Activated T-cell treated with anti-CD3 and anti-CD28 coated beads for 4 hours (primary cell): ENCODE measurements around the gene PRDX1.
A peak's percentile ranks its signal among the peaks of the same experiment; 100 is the strongest.

Experiments used
- DNase-seq: peaks from one replicate; pipeline ENCODE4 v3.0.0-alpha.2; 2020

The PRDX1 gene

DNA sequence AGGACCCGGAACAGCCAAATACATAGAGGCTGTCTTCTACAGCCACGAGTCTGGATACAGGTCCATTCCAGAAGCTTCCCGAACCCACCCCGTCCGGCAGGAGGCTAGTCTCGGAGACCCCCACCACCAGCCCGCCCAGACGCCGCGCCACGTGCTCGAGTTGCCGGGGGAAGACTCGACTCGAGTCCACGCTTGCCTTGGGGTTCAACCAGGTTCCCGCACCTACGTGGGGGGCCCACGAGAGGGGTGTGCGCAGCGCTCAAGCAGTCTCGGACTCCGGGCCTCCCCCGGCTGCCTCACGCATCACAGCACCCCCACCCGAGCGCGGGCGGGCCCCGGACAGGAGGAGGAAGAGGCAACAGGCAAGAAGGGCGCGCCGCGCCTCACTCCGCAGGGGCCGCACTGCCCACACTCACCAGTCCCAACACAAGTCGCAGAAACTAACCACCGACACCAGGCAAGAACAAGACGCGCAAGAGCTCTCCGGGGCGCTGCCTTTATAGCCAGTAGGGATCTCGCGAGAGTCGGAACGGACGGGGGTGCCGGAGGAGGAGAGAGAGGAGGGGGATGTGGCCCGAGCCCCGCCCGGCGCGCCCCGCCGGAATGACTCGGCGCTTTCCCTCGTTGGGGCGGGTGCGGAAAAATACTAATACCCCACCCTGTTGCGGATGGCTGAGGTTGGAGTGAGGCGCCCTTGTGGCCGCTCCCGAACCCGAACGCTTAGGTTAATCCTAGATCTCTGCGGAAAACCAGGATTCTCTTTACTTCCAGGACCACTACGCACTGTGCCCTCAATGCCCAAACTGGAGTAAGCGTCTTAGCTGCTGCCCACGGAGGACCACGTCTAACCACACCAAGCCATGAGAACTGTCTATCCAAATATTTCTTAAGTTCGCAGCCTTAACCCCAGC is at the start of gene PRDX1:
Gene PRDX1 (minus strand): TSS at position 472 of the 911 bp plus-strand sequence. CDS start 2,841 bp downstream, outside the sequence.
- DNase-seq: peak; percentile 98

DNA sequence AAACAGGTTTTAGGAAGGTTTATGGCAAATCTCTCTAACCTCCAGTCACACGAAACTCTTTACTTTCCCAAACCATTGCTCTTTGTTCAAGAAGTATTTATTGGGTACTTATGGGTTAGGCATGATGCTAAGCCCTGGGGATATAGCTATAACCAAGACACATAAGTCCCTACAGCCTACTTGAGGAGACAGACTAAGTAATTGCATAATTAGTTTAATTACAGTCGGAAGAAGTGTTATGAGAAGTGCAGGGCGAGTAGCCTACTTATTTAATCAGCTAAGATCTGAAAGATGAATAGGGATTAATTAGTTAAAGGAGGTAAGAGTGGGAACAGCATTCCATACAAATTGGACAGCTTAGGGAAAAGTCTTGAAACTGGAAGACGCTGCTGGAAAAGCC is 48.9 kb upstream of the PRDX1 start:
- DNase-seq: no peak

DNA sequence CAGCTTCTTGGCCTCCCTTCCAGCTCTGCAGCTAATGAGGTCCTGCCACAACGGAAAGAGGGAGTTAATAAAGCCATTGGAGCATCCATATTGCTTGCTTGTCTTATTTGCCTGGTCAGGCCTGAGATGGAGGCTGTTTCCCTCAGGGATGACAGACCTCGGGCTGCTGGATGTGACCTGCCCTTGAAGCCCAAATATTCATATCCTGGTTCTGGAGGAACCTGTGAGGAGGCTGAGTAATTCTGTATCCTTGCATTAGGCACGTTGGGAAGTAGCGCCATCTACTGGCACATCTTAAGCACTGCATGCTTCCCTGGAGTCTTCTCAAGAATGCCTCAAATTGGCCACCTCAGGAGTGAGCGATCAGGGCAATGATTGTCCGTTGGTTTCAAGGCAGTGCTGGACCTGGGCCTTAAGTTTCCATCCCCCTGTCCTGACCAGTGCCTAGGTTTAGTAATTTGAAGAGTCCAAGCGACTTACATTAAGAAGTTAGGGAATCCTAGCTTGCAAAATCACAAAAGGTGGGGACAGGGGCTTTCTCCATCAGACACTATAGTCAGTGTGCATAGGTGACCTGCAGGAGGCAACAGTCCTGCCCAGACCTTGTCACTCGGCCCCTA is 48.4 kb upstream of the PRDX1 start:
- DNase-seq: peak; percentile 64

DNA sequence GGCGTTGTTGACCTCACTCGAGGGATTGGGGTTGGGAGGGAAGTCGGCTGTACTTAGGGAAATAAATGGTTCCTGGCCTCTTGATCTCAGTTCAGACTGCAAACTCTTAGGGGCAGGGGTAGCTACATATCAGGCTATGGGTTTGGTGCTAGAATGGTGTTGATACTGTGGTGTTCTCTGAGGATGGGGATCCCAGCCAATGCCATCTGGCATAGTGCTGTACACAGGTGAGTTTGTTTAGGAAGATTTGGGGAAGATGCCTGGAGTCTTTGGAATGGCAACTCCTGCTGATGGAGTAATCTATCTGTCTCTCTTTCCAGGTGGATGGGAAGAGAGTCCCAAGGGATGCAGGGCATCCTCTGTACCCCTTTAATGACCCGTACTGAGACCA is 47.9 kb upstream of the PRDX1 start:
- DNase-seq: no peak

DNA sequence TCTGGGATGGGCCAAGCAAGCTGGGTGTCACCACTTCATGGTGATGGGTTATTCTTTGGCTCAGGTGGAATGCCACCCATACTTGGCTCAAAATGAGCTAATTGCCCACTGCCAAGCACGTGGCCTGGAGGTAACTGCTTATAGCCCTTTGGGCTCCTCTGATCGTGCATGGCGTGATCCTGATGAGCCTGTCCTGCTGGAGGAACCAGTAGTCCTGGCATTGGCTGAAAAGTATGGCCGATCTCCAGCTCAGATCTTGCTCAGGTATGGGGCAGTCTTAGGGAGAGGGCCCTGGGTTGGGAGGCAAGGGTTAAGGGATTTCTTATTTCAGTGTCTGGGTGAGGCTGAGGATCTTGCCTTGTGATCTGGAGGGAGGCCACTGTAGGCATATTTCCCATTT is 46.7 kb upstream of the PRDX1 start:
- no peak for DNase-seq

DNA sequence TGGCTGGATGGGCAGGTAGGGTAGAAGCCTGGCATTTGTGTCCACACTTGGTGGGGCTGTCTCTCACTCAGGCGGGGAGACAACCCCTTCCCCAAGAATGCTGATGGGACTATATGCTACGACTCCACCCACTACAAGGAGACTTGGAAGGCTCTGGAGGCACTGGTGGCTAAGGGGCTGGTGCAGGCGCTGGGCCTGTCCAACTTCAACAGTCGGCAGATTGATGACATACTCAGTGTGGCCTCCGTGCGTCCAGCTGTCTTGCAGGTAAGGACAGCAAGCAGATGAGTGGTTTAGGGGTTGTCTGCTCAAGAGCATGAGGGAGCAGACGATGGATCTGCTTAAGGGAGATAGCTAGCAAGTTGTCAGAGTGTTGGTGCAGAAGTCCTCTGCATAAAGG is 46.2 kb upstream of the PRDX1 start:
- no peak for DNase-seq

DNA sequence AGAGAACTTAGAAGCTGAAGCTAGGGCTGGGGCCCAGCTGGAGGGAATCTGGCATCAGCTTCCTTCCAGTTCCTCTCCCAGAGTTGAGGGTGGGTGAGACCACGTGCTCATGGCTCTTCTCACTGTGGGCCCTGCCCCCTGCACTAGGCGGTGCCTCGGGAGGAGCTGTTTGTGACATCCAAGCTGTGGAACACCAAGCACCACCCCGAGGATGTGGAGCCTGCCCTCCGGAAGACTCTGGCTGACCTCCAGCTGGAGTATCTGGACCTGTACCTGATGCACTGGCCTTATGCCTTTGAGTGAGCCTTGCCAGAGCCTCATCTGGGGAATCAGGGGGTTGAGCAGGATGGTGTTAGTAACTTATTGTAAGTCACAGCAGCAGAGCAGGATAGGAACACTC is 45.0 kb upstream of the PRDX1 start:
- DNase-seq: no peak

DNA sequence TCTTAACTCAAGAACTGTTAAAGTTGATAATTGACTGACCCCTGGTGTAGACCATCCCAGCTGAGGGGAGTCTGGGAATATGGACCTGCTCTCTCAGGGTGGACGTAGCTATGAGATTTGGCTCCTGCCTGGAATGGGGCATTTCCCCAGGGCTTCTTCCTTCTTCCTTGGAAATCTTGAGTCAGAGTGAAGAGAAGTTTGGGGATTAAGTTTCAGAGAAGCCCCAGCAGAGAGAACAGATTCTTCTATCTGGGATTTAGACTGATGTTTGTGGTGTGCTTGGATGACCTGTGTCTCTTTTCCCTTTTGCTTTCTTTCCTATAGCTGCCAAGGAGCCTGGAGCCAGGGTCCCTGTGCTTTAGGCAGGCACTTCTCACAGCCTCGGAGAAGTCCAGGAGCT is 42.2 kb upstream of the PRDX1 start:
- DNase-seq: no peak

DNA sequence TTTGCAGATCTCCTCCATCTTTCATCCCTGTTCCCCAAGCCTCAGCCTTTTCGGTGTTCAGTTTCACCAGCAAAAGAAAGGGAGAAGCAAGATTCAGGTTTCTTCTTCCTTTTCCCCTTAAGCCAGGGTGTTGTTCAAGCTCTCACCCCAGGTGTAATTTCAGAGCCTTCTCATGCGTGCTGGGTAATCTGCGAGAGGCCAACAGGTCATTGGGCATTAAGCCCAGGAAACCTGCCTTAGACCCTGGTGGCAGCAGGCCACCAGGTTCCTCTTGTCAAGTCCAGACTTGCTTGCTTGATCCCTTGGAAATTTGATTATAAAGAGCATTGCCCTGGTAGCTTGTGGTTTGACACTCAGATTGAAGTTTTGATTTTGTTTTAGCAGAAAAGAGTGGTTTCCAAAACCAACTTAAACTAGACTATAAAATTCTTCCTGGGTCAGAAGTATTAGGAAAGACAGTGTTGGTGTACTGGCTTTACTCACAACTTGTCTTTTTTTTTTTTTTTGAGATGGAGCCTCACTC is 35.8 kb upstream of the PRDX1 start:
- no peak for DNase-seq

DNA sequence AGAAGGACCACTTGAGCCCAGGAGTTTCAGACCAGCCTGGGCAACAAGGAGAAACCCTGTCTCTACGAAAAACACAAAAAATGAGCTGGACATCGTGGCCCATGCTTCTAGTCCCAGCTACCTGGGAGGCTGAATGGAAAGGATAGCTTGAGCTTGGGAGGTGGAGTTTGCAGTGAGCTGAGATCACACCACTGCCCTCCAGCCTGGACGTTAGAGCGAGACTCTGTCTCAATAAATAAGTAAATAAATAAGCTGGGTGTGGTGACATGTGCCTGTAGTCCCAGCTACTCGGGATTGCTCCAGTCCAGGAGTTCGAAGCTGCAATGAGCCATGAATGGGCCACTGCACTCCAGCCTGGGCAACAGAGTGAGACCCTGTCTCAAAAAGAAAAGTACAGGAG is 32.5 kb upstream of the PRDX1 start:
- DNase-seq: no peak

DNA sequence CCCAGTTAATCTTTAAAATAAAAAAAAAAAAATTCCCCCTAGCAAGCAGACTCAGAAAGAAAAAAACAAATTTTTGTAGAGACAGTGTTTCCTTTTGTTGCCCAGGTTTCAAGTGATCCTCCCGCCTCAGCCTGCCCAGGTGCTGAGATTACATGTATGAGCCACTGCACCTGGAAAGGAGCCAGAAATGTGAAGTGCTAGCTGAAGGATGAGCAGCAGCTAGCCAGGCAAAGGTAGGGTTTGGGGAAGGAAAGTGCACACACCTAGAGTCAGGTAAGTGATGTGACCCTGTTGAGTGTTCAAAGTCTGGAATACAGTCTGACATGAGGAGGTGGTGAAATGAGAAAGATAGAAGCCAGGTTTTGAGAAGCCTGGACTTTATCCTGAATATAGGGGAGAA is 30.6 kb upstream of the PRDX1 start:
- no peak for DNase-seq

DNA sequence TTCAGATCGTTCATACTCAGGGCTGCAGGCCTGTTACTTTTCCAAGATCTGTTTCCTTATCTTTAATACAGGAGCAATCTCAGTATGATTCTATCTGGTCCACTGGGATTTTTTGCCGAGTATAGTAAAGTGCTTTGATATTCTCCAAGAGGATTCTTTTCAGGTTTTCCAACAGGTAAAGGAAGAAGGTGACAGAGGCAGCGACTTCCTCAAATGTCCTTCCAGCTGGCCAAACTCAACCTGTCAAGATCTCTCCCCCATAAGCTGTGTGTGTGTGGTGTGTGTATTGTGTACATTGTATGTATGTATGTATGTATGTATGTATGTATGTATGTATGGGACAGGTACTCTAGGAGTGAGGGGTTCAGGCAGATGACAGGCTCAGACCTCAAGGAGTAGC is 30.0 kb upstream of the PRDX1 start:
- DNase-seq: no peak

DNA sequence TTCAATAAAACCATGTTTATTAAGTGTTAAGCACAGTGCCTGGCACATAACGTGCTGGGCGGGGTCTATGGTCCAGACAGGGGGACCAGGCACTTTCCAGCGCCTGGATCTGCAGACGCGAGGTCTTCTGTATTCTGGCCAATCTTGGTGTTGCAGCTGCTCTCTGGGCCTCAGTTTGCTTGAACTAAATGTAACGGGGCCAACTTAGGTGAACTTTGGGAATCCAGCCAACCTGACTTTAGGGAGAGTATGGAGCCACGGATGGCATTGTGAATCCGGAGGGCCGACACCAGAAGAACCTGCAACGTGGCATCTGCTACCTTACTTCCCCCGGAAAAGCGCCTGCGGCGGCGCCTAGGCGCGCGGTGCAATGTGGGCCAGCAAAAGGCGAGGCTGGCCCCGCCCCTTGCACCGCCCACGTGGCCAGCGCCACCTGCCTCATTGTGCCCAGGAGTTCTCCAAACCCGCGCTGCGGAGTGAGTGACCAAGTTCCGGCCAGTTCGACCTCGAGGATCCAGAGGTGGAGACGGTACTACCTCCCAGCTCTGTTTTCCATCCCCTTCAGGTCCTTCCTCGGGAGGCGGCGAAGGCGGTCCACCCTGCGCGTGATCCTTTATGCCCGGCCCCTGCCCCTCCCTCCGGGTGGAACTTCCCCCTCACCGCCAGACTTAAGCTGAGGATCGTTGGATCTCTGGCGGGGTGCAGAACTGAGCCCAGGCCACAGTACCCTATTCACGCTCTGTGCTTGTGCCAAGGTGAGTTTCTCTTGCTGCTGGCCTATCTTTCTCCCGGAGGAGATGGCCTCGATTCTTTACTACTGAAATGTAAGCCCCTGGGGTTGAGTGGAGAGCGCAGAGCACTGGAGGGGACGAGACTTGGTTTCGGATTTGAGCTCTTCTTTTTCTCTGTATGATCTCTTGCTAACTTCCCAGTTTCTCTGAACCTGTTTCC is 29.0 kb upstream of the PRDX1 start, which contains the start of gene AKR1A1:
Gene AKR1A1 (plus strand): TSS at position 426 of the 951 bp plus-strand sequence. CDS start 10,969 bp downstream, outside the sequence.
- DNase-seq: peak; percentile 84

DNA sequence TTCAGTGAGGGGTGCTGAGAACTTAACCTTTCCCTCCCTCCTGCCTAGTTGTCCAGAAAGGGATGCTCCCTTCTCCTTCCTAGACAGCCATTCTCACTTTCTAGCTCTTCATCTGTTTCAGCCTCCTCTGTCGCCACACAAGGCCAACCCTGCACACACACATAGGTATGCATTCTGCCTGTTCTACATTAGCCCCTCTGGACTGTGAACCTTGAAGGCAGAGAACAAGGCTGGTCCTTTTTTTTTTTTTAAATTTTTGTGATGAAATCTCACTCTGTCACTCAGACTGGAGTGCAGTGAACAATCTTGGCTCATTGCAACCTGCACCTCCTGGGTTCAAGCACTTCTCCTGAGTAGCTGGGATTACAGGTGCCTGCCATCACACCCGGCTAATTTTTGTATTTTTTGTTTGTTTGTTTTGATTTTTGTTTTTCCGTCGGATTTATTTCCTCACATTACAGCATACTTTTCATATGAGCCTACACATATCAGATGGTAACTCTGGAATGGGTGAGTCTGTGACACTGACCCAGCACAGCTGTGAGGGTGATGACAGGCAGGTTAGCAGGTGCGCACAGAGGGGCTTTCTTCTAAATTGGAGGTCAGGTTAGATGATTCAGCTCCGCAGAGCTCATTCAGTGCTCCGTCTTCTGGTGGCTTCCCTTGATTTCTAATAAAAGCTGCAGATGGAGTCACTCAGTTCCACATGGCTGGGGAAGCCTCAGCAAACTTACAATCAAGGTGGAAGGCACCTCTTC is 24.0 kb upstream of the PRDX1 start:
- no peak for DNase-seq

DNA sequence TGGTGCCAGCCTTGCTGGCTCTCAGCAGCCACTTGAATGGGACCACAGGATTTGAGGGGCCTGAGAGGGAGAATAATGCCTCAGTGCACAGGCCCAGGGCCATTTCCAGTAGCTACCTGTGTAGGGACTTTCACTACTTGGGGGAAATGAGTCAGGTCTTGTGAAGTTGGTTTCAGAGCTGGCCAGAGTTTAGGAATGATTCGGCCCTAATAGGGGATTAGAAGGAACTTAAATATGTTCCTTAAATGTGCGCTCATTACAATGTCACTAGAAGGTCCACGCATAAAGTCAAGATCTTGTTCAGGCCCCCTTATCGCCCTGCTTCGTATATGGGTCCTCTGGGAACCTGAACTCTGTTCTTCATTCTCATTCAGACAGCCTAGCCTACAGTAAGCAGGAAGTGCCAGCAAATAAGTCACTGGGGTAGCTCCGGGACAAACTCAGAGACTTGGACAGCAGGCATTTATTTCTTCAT is 23.4 kb upstream of the PRDX1 start:
- DNase-seq: no peak

DNA sequence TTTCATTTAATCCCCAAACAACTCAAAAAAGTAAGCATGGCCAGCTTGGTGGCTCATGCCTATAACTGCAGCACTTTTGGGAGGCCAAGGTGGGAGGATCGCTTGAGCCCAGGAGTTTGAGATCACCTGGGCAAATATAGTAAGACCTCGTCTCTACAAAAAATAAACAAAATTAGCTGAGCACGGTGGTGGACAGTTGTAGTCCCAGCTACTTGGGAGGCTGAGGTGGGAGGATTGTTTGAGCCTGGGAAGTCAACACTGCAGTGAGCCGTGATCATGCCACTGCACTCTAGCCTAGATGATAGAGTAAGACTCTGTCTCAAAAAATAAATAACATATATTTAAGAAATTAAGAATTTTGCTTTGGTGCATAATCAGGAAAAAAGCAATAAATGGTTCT is 22.8 kb upstream of the PRDX1 start:
- no peak for DNase-seq

DNA sequence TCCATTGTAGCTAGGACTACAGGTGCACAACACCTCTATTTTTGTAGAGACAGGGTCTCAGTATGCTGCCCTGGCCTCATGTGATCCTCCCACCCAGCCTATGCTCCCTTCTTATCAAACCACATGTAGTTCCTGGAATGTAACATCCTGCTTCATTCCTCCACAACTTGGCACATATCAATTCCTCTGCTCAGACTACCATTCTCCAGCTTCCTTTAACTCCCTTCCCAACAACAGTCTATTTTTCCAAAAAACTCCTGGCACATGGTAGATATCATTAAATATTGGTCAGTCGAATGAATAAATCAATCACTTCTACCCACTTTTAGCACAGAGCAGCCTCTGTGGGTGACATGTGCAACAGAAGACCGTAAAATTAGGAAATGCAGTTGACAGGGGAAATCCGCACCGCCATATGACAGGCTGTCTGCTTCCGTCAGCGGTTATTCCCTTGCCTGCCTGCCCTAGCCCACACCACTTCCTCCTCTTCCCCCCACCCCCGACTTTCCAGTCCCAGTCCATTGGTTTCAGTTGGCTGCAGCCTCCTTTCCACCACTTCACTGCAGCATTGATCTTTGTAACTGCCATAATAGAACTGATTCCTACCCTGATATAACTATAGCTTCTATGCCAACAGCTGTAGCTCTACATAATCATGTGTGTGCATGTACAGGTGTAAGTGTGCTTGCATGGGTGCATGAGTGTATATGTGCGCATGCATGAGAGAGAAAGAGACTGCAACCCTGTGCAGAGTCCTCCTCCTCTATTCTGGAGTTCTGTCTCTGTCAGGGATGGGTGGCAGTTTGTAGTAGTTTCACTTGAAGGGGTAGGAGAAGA is 22.1 kb upstream of the PRDX1 start:
- DNase-seq: peak; percentile 62

DNA sequence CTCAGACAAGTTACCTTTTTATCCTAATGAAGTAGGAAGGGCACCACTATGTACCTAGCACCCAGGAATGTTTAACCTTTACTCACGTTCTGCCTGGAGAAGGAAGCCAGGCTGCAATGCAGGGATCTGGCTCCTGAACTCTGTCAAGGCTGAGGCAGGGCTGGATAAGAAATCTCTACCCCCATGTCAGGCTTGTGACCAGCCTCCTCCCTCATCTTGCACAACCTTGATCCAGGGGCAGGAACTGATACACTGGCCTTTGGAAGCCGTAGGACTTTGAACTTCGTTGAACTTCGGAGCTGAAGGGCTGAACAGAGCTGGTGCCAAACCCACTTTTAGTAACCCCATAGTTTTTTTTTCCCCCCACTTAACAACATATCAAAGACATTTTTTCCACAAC is 20.9 kb upstream of the PRDX1 start:
- no peak for DNase-seq

DNA sequence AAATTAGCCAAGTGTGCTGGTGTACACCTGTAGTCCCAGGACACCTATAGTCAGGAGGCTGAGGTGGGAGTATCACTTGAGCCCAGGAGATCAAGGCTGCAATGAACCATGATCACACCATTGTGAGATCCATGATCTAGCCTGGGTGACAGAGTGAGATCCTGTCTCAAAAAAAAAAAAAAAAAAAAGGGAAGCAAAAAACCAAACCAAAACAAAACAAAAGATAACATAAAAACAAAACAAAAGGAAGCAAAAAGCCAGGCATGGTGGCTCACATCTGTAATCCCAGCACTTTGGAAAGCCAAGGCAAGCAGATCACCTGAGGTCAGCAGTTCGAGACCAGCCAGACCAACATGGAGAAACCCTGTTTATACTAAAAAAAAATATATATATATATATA is 19.5 kb upstream of the PRDX1 start:
- no peak for DNase-seq

DNA sequence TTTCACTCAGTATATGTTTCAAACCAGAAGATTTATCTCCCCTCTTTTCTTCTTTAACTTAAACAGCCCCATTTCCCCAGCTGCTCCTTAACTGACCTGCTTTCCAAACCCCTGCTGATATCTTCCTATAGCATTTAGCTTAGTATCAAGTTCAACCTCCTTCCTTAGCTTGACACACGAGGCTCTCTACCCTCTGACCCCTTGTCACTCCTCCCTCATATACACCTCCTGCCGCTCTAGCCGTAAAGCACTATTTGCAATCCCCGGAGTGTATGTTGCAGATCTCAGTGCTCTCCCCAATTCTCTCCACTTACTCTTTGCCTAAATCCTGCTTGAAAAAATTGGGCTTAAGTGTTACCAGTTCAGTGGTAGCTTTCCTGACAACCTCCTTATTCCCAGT is 15.2 kb upstream of the PRDX1 start:
- no peak for DNase-seq
